HCT116 (cell line): Measurements from ENCODE around the gene BOLA3. TPM values are rescaled to one million over a fixed set of nuclear protein-coding genes. Genes with fewer than 3 reads are reported as not detected.
"Not testable (repeated sequence)": the region's sequence is repeated elsewhere in the genome, so short reads cannot be mapped to it uniquely, and the experiment has no call there.

ENCODE experiments used
- ATAC-seq: fragments of 200-7000 bp; cut with Tn5 transposase; 2 replicates; pipeline ENCODE4 v1.9.1; 2020; ENCODE audit warnings: mild to moderate bottlenecking, moderate library complexity
- BruUV-seq: library from RNA; stranded (reverse); fragments of 400-500 nt; replicated peaks from 2 replicates; lab custom pipeline; 2021; lab: Mats Ljungman, UMichigan
- CTCF ChIA-PET: fragments of 300-600 bp; sonication (Branson Sonifier 250); formaldehyde crosslinking; loops from one replicate; lab custom pipeline; 2021; ENCODE audit warnings: antibody characterized with exemption; lab: Charles Lee
- POLR2A ChIA-PET: fragments of 300-600, 350-600 bp; sonication (Branson Sonifier 250); formaldehyde crosslinking; loops from one replicate; lab custom pipeline; 2021; ENCODE audit warnings: antibody characterized with exemption; lab: Charles Lee
- RAD21 ChIA-PET, 2 experiments: fragments of 300-600 bp; sonication (Branson Sonifier 250); formaldehyde crosslinking; loops; one replicate each; lab custom pipeline; 2023; ENCODE audit warnings: low total read pairs in 2 of 2; ENCODE audit not compliant: uncharacterized antibody in 2 of 2, unreplicated experiment in 2 of 2, low non-redundant PET in 1 of 2; lab: Charles Lee
- DNase-seq: peaks from one replicate; pipeline ENCODE4 v3.0.0-alpha.2; 2010; ENCODE audit warnings: low read depth, low spot score
- H2AFZ ChIP-seq: fragments of 200-600 bp; shearing (Covaris generic), sonication (generic); 2 replicates; pipeline ENCODE4 v1.6.1; 2017; ENCODE audit warnings: low read depth, mixed run types, mixed read lengths, antibody characterized with exemption, low read length; ENCODE audit not compliant: poor library complexity, severe bottlenecking
- H3K27ac ChIP-seq: 2 replicates; pipeline ENCODE4 v1.5.1; 2012; ENCODE audit warnings: low read depth, low read length
- H3K27me3 ChIP-seq: fragments of 200-600 bp; sonication (generic); 2 replicates; pipeline ENCODE4 v1.6.1; 2016; ENCODE audit warnings: mixed run types, low read length, mixed read lengths; ENCODE audit not compliant: insufficient read depth
- H3K36me3 ChIP-seq, 2 experiments: fragments of 200-500 bp in 1 of 2; fragments of 200-600 bp in 1 of 2; sonication (Bioruptor generic) in 1 of 2; sonication (generic) in 1 of 2; 2 replicates each; pipeline versions ENCODE4 v1.5.1 to v1.6.1; 2014 to 2016; ENCODE audit warnings: low read length in 2 of 2, inconsistent platforms in 1 of 2, mixed read lengths in 1 of 2, mixed run types in 1 of 2; ENCODE audit not compliant: insufficient read depth in 2 of 2, control insufficient read depth in 1 of 2
- H3K4me1 ChIP-seq, 2 experiments: fragments of 200-600 bp in 1 of 2; sonication (generic) in 1 of 2; 2 replicates each; pipeline versions ENCODE4 v1.5.1 to v1.6.1; 2012 to 2017; ENCODE audit warnings: low read length in 2 of 2, inconsistent platforms in 1 of 2, mild to moderate bottlenecking in 1 of 2, mixed read lengths in 1 of 2, mixed run types in 1 of 2, moderate library complexity in 1 of 2; ENCODE audit not compliant: insufficient read depth in 2 of 2, control insufficient read depth in 1 of 2
- H3K4me2 ChIP-seq: fragments of 200-600 bp; sonication (generic); 2 replicates; pipeline ENCODE4 v1.6.1; 2017; ENCODE audit warnings: mixed run types, low read length, mixed read lengths
- H3K4me3 ChIP-seq, 2 experiments: fragments of 200-600 bp in 1 of 2; sonication (generic) in 1 of 2; replicated peaks in 1 of 2; 2 replicates each; pipeline ENCODE4 v1.5.1; 2011 to 2016; ENCODE audit warnings: low read length in 2 of 2, control low read depth in 1 of 2, low read depth in 1 of 2, mild to moderate bottlenecking in 1 of 2, mixed read lengths in 1 of 2, mixed run types in 1 of 2
- H3K79me2 ChIP-seq: fragments of 200-600 bp; sonication (generic); 2 replicates; pipeline ENCODE4 v1.6.1; 2017; ENCODE audit warnings: mild to moderate bottlenecking, mixed run types, low read length, moderate library complexity, mixed read lengths; ENCODE audit not compliant: insufficient read depth
- H3K9ac ChIP-seq: fragments of 200-600 bp; sonication (generic); 2 replicates; pipeline ENCODE4 v1.6.1; 2016; ENCODE audit warnings: low read length, mixed read lengths
- H3K9me2 ChIP-seq: fragments of 200-600 bp; sonication (generic), shearing (Covaris generic); 2 replicates; pipeline ENCODE4 v1.6.1; 2017; ENCODE audit warnings: mixed run types, mild to moderate bottlenecking, moderate library complexity; ENCODE audit not compliant: insufficient read depth
- H3K9me3 ChIP-seq, 2 experiments: fragments of 200-500 bp in 1 of 2; fragments of 200-600 bp in 1 of 2; sonication (Bioruptor generic) in 1 of 2; sonication (generic) in 1 of 2; 2 replicates each; pipeline ENCODE4 v1.6.1; 2014 to 2017; ENCODE audit warnings: low read length in 2 of 2, mixed read lengths in 2 of 2, inconsistent platforms in 1 of 2, low read depth in 1 of 2, mild to moderate bottlenecking in 1 of 2, mixed run types in 1 of 2, moderate library complexity in 1 of 2; ENCODE audit not compliant: control insufficient read depth in 1 of 2, insufficient read depth in 1 of 2
- H4K20me1 ChIP-seq: fragments of 200-600 bp; sonication (generic), shearing (Covaris generic); 2 replicates; pipeline ENCODE4 v1.6.1; 2017; ENCODE audit warnings: mixed run types, mild to moderate bottlenecking, moderate library complexity; ENCODE audit not compliant: insufficient read depth
- EZH2phosphoT487 ChIP-seq: fragments of 200-600 bp; IDR thresholded peaks from 2 replicates; pipeline ENCODE4 v1.6.1; 2018; ENCODE audit warnings: antibody characterized with exemption, borderline replicate concordance
- REST ChIP-seq: IDR thresholded peaks from 2 replicates; pipeline ENCODE4 v1.6.1; 2012; ENCODE audit warnings: low read depth
- SIN3A ChIP-seq: IDR thresholded peaks from 2 replicates; pipeline ENCODE4 v1.6.1; 2012; ENCODE audit warnings: low read depth
- intact Hi-C: fragments of 100-400 bp; cut with micrococcal nuclease; formaldehyde crosslinking; loops from 2 replicates; pipeline ENCODE4 v1.10.0; 2022
- total RNA-seq: library from RNA; stranded (reverse); gene quantifications from one replicate; pipeline ENCODE4 v1.2.1, GENCODE V29; 2021; ENCODE audit not compliant: unreplicated experiment

The BOLA3 gene
- total RNA-seq, 1 experiment from 2014 or later, result 62.9 TPM

GRCh38 chr2:74128206-74128605 is 19.5 kb downstream of the BOLA3 start:
- no peak overlapping the region for H3K9ac ChIP-seq
- no peaks in the 10 kb centered on the region for H3K27me3 ChIP-seq
- H3K9me2 ChIP-seq, result no peaks in the 10 kb centered on the region
- H3K4me3 ChIP-seq, result no peak overlapping the region
- H3K27ac ChIP-seq, result no peak overlapping the region
- no peaks in the 10 kb centered on the region for H3K36me3 ChIP-seq
- no peaks in the 10 kb centered on the region for H3K9me3 ChIP-seq
- H3K4me2 ChIP-seq, result no peak overlapping the region
- ChIA-PET POLR2A (no interaction called here), RAD21 (no interaction called here), CTCF (no interaction called here)
- no peaks in the 10 kb centered on the region for H3K4me1 ChIP-seq
- H2AFZ ChIP-seq, result no peak overlapping the region
- H3K79me2 ChIP-seq, result no peaks in the 10 kb centered on the region
- TF ChIP-seq REST (no peak), SIN3A (no peak), EZH2phosphoT487 (no peak)
- intact Hi-C loops, result no loop called here
- BruUV-seq, result no TSS peak
- ATAC-seq (no peak), DNase-seq (no peak)
- H4K20me1 ChIP-seq, result no peaks in the 10 kb centered on the region

GRCh38 chr2:74123955-74124354 is 23.8 kb downstream of the BOLA3 start:
- intact Hi-C loops, H3K4me3 ChIP-seq, H3K36me3 ChIP-seq, RAD21 ChIA-PET, ATAC-seq, H3K4me1 ChIP-seq, H3K9ac ChIP-seq, BruUV-seq, H3K9me3 ChIP-seq, CTCF ChIA-PET, H3K27me3 ChIP-seq, H4K20me1 ChIP-seq, POLR2A ChIA-PET, H3K4me2 ChIP-seq, DNase-seq, H3K79me2 ChIP-seq, H3K9me2 ChIP-seq, H2AFZ ChIP-seq, H3K27ac ChIP-seq: not testable (repeated sequence)

- H3K36me3 ChIP-seq, ATAC-seq, H2AFZ ChIP-seq, H3K4me3 ChIP-seq, H3K4me1 ChIP-seq, H3K9me3 ChIP-seq, CTCF ChIA-PET, H3K79me2 ChIP-seq, RAD21 ChIA-PET, H4K20me1 ChIP-seq, BruUV-seq, H3K27me3 ChIP-seq, H3K9ac ChIP-seq, DNase-seq, POLR2A ChIA-PET, H3K9me2 ChIP-seq, intact Hi-C loops, H3K4me2 ChIP-seq, H3K27ac ChIP-seq: not testable (repeated sequence)
Measured at GRCh38 chr2:74121846-74122245, 25.9 kb downstream of the BOLA3 start.
